Lower leg skin (tissue), 4 donors: ENCODE data around the gene KRT14. TPM values are rescaled to one million over a fixed set of nuclear protein-coding genes. Genes with fewer than 3 reads are reported as not detected.
"Not testable (repeated sequence)": the region's sequence is repeated elsewhere in the genome, so short reads cannot be mapped to it uniquely, and the experiment has no call there.

Experiments
- DNase-seq, 2 donors: peaks; one replicate each; pipeline ENCODE4 v3.0.0-alpha.2; 2019; ENCODE audit warnings: low spot score in 2 of 2
- H3K4me3 ChIP-seq: fragments of 200-600 bp; sonication (generic); 2 replicates; pipeline ENCODE4 v1.5.1; 2017; ENCODE audit warnings: mild to moderate bottlenecking, low read depth; ENCODE audit not compliant: poor library complexity, severe bottlenecking
- CTCF ChIP-seq, 3 donors: fragments of 450-650 bp; IDR thresholded peaks; one replicate each; pipeline ENCODE4 v1.5.1; 2016; ENCODE audit warnings: antibody characterized with exemption in 3 of 3, mild to moderate bottlenecking in 3 of 3, moderate library complexity in 2 of 3
- POLR2A ChIP-seq, 2 donors: fragments of 450-650 bp; IDR thresholded peaks; one replicate each; pipeline ENCODE4 v1.6.1; 2016 to 2017; ENCODE audit warnings: antibody characterized with exemption in 2 of 2, mild to moderate bottlenecking in 1 of 2, moderate library complexity in 1 of 2
- WGBS, 2 donors: methylation state at CpG; one replicate each; pipeline ENCODE4 v1.1.5; 2018; 5-methylcytosine and 5-hydroxymethylcytosine counted together
- intact Hi-C: fragments of 100-400 bp; cut with DNase I; formaldehyde crosslinking; loops from one replicate; pipeline ENCODE4 v1.15.0; 2023; ENCODE audit warnings: low total_unique reads
- total RNA-seq, 4 donors: library from RNA; depleted of rRNA; stranded (reverse); fragments of >200 nt; gene quantifications; one replicate each; pipeline ENCODE4 v1.1.0, GENCODE V29; 2016

KRT14 gene
- total RNA-seq, 4 donors from 2014 or later: 4,210 to 7,487 (median 6,656) TPM

GRCh38 chr17:41631898-41632285, 45.2 kb upstream of the KRT14 start:
- DNase-seq: no peak
- no peak overlapping the region for H3K4me3 ChIP-seq
- intact Hi-C loops: no loop called here
- 50 to 86% methylated on average over 14 to 15 of the region's 15 CpGs for WGBS, 2 donors
- no peak for TF ChIP-seq CTCF (IDR thresholded peaks at IDR 0.05)
- no peak for TF ChIP-seq POLR2A (IDR thresholded peaks at IDR 0.05)

- no peak overlapping the region for H3K4me3 ChIP-seq
- DNase-seq: no peak
- TF ChIP-seq POLR2A (IDR thresholded peaks at IDR 0.05) (no peak), CTCF (IDR thresholded peaks at IDR 0.05) (no peak)
- WGBS, 2 donors: 64 to 72% methylated on average over 8 of the region's 8 CpGs
- intact Hi-C loops: no loop called here
Observed at GRCh38 chr17:41631025-41631897, 44.6 kb upstream of the KRT14 start.

DNA sequence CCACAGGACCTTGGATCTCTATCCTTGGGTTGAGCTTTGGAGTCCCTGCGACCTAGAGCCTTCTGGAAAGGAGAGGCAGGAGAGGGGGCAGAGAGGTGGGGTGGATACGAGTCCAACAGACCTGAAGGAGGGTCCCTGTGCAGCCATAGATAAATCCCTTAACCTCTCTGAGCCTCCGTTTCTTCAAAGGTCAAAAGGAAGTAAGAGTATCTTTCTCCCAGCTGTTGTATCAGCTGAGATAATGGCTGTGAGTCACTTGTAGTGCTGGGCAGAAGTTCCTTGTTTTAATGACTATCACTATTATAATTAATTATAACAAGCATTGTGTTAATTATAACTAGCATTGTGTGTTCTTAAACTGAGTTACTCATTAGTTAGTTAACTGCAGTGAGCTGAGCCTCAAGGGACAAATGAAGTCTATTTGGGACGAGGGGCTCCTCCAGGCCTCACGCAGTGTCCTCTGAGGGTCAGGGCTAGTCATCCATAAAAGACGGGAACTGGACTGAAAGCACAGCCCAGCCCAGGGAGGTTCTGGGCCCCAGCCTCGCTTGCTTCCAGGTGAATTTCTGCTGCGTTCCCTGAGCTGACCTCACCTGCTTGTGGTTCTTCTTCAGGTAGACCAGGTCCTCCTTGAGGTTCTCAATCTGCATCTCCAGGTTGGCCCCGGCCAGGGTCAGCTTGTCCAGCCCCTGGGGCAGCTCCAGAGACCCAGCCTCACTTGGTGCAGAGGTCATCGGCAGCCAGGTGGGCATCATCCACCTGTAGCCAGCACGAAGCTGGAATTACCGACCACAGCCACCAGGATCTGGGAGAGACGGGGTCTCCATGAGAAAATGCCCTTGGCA, 43.4 kb upstream of the KRT14 start:
- TF ChIP-seq POLR2A (IDR thresholded peaks at IDR 0.05) (no peak), CTCF (IDR thresholded peaks at IDR 0.05) (no peak)
- DNase-seq: no peak
- no peak overlapping the region for H3K4me3 ChIP-seq
- WGBS, 2 donors: 74 to 76% methylated on average over 13 of the region's 13 CpGs
- intact Hi-C loops: no loop called here

DNA sequence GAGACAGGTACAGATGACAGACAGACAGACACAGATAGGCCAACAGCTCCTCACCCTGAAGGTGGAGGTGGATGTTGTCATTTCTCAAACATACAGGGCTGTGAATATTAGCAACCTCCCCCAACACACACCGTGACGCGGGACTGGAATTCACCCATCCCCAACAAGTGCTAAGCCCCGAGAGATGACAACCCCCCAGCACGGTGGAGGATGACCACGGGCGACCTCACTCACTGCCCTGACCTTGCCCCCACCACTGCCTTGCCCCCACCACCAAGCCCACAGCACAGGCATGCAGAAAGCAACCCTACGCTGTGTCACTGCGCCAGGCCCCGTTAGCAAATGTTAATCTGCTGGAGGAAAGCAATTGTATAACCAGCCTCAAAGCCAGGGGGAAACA, 42.6 kb upstream of the KRT14 start:
- intact Hi-C loops: no loop called here
- H3K4me3 ChIP-seq: no peak overlapping the region
- no peak for DNase-seq
- TF ChIP-seq CTCF (IDR thresholded peaks at IDR 0.05): no peak
- no peak for TF ChIP-seq POLR2A (IDR thresholded peaks at IDR 0.05)
- 63 to 68% methylated on average over 10 of the region's 10 CpGs for WGBS, 2 donors

DNA sequence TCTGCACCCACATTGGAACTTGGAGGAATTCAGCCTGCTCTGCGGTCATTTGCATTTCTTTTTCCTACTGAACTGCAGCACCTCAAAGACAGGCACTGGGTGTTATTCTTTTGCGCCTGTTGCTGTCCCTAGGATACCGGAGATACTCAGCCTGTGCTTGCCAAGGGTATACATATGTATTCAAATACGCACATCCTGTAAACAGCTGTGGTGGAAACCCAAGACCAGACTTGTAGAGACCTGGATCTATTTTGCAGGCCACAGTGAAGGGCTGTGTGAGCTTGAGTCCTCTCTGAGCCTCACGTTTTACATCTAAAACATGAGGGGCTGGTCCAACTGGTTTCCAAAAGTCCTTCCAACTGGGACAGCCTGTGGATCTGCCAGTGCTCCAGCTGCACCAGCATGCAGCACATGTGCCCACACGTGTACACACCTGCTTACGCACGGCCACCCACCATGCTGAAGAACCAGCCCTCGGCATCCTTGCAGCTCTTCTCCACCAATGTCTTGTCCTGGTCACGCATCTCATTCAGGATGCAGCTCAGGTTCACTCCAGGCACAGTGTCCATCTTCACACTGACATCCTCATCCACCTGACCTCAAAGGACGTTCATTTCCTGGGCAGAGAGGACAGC, 42.0 kb upstream of the KRT14 start:
- intact Hi-C loops, DNase-seq, H3K4me3 ChIP-seq: not testable (repeated sequence)
- 55 to 60% methylated on average over 11 of the region's 11 CpGs for WGBS, 2 donors

DNA sequence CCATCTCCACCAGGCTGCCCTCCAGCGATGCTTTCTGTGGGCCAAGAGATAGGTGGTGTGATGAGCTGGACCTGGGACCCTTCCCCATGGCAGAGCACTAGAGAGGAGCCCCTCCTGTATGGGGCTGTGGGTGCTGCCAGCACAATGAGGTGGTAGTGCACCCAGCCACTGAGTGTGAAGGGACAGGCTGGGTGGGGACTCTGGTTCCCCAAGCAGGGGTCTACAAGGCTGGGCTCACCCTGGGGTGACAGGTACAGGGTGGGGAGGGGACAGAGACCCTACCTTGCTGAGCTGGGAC, 41.3 kb upstream of the KRT14 start:
- WGBS, 2 donors: 45 to 71% methylated on average over 1 of the region's 1 CpG
- DNase-seq, intact Hi-C loops, H3K4me3 ChIP-seq: not testable (repeated sequence)
